Activated naive CD8-positive, alpha-beta T cell (primary cell): ENCODE results near the gene FAM161A.
"Not testable (repeated sequence)": the region's sequence is repeated elsewhere in the genome, so short reads cannot be mapped to it uniquely, and the experiment has no call there.

Experiments
- H3K27ac Mint-ChIP-seq: one replicate; pipeline ENCODE4 v1.8.0; 2021; ENCODE audit warnings: mixed read lengths
- H3K27me3 Mint-ChIP-seq: one replicate; pipeline ENCODE4 v1.8.0; 2021; ENCODE audit warnings: mixed read lengths
- H3K36me3 Mint-ChIP-seq: one replicate; pipeline ENCODE4 v1.8.0; 2021; ENCODE audit warnings: mixed read lengths
- H3K4me1 Mint-ChIP-seq: one replicate; pipeline ENCODE4 v1.8.0; 2021; ENCODE audit warnings: low read depth, mixed read lengths
- H3K4me3 Mint-ChIP-seq: one replicate; pipeline ENCODE4 v1.8.0; 2021; ENCODE audit warnings: mild to moderate bottlenecking, mixed read lengths
- H3K9me3 Mint-ChIP-seq: one replicate; pipeline ENCODE4 v1.8.0; 2021; ENCODE audit warnings: low read depth, mixed read lengths

FAM161A gene

GRCh38 chr2:61811821-61812220, 42.0 kb downstream of the FAM161A start:
- Mint-ChIP-seq H3K36me3 (no peaks in the 10 kb centered on the region), H3K27me3 (peaks cover 7% of the 10 kb centered on the region), H3K4me1 (no peaks in the 10 kb centered on the region), H3K9me3 (no peaks in the 10 kb centered on the region), H3K27ac (no peak overlapping the region), H3K4me3 (no peak overlapping the region)

- not testable (repeated sequence) for H3K9me3 Mint-ChIP-seq, H3K27me3 Mint-ChIP-seq, H3K4me1 Mint-ChIP-seq, H3K4me3 Mint-ChIP-seq, H3K27ac Mint-ChIP-seq, H3K36me3 Mint-ChIP-seq
These were observed 43.7 kb downstream of the FAM161A start for GRCh38 chr2:61810203-61810602.

- H3K4me1 Mint-ChIP-seq, H3K27me3 Mint-ChIP-seq, H3K27ac Mint-ChIP-seq: not testable (repeated sequence)
These were observed 45.2 kb downstream of the FAM161A start for GRCh38 chr2:61808693-61809092.

DNA sequence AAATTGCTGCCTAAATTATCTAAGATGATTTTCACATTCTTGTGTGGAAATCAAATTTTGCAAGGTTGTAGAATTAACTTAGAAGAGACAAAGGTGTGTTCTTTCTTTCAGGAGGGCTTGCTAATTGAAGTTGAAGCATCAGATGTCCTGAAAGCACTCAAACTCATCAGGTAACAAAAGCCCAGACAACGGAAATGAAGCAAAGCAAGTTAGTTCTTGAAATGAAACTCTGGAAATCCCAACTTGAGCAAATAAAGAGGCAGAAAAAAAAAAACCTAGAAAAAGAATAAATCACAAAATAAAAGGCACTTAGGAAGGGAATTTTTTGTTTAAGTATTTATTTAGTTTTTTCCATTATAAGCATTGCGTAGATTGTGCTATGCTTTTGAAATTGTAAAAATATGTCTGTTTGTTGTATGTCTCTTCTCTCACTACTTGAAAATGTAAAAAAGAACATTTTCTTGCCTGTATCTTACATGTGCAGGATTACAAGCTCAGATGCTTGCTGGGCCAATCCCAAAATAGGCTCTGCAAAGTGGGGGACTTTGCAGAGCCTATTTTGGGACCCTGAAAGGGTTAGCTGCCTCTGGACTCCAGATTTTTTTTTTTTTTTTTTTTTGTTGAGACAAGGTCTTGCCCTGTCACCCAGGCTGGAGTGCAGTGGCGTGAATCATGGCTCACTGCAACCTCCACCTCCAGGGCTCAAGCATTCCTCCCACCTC, 46.7 kb downstream of the FAM161A start:
- Mint-ChIP-seq H3K4me3 (no peak overlapping the region), H3K27ac (no peak overlapping the region), H3K27me3 (peaks cover 2% of the 10 kb centered on the region), H3K9me3 (no peaks in the 10 kb centered on the region), H3K4me1 (no peaks in the 10 kb centered on the region), H3K36me3 (no peaks in the 10 kb centered on the region)

More at GRCh38 chr2:61808693-61809092, 45.2 kb downstream of the FAM161A start:
- not testable (repeated sequence) for H3K4me3 Mint-ChIP-seq, H3K36me3 Mint-ChIP-seq, H3K9me3 Mint-ChIP-seq

GRCh38 chr2:61802548-61802947, 51.3 kb downstream of the FAM161A start:
- Mint-ChIP-seq H3K27me3 (peaks cover 4% of the 10 kb centered on the region), H3K9me3 (no peaks in the 10 kb centered on the region), H3K4me3 (no peak overlapping the region), H3K27ac (no peak overlapping the region), H3K4me1 (no peaks in the 10 kb centered on the region), H3K36me3 (no peaks in the 10 kb centered on the region)

- no peaks in the 10 kb centered on the region for H3K36me3 Mint-ChIP-seq
- H3K4me1 Mint-ChIP-seq = no peaks in the 10 kb centered on the region
- H3K27me3 Mint-ChIP-seq = peaks cover 4% of the 10 kb centered on the region
- no peak overlapping the region for H3K27ac Mint-ChIP-seq
- no peaks in the 10 kb centered on the region for H3K9me3 Mint-ChIP-seq
- H3K4me3 Mint-ChIP-seq = no peak overlapping the region
These were observed 54.8 kb downstream of the FAM161A start for GRCh38 chr2:61799099-61799498.

- H3K27me3 Mint-ChIP-seq, H3K36me3 Mint-ChIP-seq, H3K27ac Mint-ChIP-seq, H3K9me3 Mint-ChIP-seq, H3K4me1 Mint-ChIP-seq, H3K4me3 Mint-ChIP-seq: not testable (repeated sequence)
These were observed 56.4 kb downstream of the FAM161A start for GRCh38 chr2:61797446-61797845.

DNA sequence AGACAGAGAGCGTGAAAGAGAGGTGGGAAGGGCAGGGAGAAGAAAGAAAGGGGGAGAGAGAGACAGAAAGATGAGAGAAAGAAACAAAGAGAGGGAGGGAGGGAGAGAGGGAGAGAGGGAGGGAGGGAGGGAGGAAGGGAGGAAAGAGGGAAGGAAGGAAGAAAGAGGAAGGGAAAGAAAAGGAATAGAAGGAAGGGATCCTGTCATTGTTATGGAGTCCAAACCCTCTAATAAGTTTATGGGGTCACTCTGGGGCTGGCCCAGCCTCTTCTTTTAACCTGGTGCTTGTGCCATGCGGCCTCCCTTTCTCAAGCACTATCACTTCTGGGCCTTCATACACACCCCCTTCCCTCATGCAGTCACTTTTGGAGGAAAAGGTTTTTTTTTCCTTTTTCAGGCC, 58.5 kb downstream of the FAM161A start:
- Mint-ChIP-seq H3K9me3 (no peaks in the 10 kb centered on the region), H3K27ac (no peak overlapping the region), H3K4me1 (peaks cover 3% of the 10 kb centered on the region), H3K4me3 (no peak overlapping the region), H3K36me3 (no peaks in the 10 kb centered on the region), H3K27me3 (peaks cover 1% of the 10 kb centered on the region)

GRCh38 chr2:61793389-61793836, 60.4 kb downstream of the FAM161A start:
- peak overlapping the region; percentile 53 for H3K4me3 Mint-ChIP-seq

GRCh38 chr2:61792355-61792890, 61.4 kb downstream of the FAM161A start:
- Mint-ChIP-seq H3K27me3 (peaks cover 3% of the 10 kb centered on the region), H3K27ac (no peak overlapping the region), H3K9me3 (no peaks in the 10 kb centered on the region), H3K36me3 (no peaks in the 10 kb centered on the region), H3K4me3 (no peak overlapping the region), H3K4me1 (peaks cover 3% of the 10 kb centered on the region)

More at GRCh38 chr2:61793389-61793836, 60.4 kb downstream of the FAM161A start:
- H3K36me3 Mint-ChIP-seq = no peaks in the 10 kb centered on the region
- peaks cover 3% of the 10 kb centered on the region for H3K4me1 Mint-ChIP-seq
- H3K9me3 Mint-ChIP-seq = no peaks in the 10 kb centered on the region
- H3K27me3 Mint-ChIP-seq = peaks cover 1% of the 10 kb centered on the region
- no peak overlapping the region for H3K27ac Mint-ChIP-seq

DNA sequence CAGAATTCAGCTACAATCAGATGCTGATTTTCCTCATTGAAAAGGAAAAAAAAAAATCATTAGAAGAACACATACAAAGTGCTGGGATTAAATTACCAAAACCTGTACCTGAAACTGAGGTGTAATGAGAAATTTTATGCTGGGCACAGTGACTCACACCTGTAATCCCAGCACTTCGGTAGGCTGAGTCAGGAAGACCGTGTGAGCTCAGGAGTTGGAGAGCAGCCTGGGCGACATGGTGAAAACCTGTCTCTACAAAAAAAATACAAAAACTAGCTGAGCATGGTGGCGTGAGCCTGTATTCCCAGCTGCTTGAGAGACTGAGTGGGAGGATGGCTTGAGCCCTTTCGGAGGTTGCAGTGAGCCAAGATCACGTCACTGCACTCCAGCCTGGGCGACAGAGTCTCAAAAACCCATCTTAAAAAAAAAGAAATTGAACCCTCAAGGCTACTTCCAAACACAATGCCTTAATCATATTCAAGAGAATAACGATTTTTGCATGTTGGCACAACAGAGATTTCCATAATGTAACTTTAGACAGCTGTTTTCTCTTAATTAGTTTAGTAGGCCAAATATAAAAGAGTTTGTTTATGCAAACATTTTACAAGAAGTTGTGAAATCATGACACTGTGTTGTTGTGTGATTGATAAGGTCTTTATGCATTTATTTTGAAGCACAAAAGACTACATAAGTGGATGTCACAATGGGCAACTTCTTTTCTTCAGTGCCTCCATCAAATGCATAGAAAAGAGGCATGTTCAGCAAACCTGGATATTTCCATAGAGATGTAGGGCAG, 63.9 kb downstream of the FAM161A start:
- Mint-ChIP-seq H3K9me3 (no peaks in the 10 kb centered on the region), H3K4me3 (no peak overlapping the region), H3K36me3 (no peaks in the 10 kb centered on the region), H3K27me3 (peaks cover 3% of the 10 kb centered on the region), H3K4me1 (peaks cover 3% of the 10 kb centered on the region), H3K27ac (no peak overlapping the region)

- Mint-ChIP-seq H3K9me3 (no peaks in the 10 kb centered on the region), H3K27ac (no peak overlapping the region), H3K27me3 (peaks cover 4% of the 10 kb centered on the region), H3K4me3 (no peak overlapping the region), H3K4me1 (no peaks in the 10 kb centered on the region), H3K36me3 (no peaks in the 10 kb centered on the region)
These were observed 65.8 kb downstream of the FAM161A start for GRCh38 chr2:61787941-61788563.

DNA sequence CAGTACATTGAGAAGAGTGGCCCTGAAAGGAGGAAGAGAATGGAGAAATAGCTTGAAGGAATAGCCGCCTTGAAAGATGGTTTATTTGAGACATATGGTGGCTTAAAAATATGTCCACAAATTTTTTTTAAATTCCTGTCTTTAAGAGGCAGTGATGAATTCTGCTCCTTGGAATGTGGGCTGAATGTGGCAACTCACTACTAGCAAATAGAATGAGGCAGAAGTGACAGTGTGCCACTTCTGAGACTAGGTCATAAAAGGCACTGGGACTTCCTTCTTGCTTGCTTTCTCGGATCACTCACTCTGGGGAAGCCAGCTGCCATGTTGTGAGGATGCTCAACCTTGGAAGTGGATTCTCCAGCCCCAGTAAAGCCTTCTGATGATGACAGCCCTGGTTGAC, 67.0 kb downstream of the FAM161A start:
- H3K27ac Mint-ChIP-seq = no peak overlapping the region

GRCh38 chr2:61785583-61785982, 68.3 kb downstream of the FAM161A start:
- Mint-ChIP-seq H3K36me3 (peaks cover 4% of the 10 kb centered on the region), H3K4me1 (no peaks in the 10 kb centered on the region), H3K4me3 (no peak overlapping the region), H3K27ac (no peak overlapping the region), H3K9me3 (peaks cover 4% of the 10 kb centered on the region), H3K27me3 (peaks cover 9% of the 10 kb centered on the region)

More for the DNA sequence above, 67.0 kb downstream of the FAM161A start:
- Mint-ChIP-seq H3K4me3 (no peak overlapping the region), H3K27me3 (peaks cover 5% of the 10 kb centered on the region), H3K4me1 (no peaks in the 10 kb centered on the region), H3K9me3 (no peaks in the 10 kb centered on the region), H3K36me3 (no peaks in the 10 kb centered on the region)

GRCh38 chr2:61784643-61785042, 69.2 kb downstream of the FAM161A start:
- H3K9me3 Mint-ChIP-seq = peaks cover 8% of the 10 kb centered on the region

More at GRCh38 chr2:61784643-61785042, 69.2 kb downstream of the FAM161A start:
- H3K36me3 Mint-ChIP-seq = peaks cover 4% of the 10 kb centered on the region
- H3K4me3 Mint-ChIP-seq = no peak overlapping the region
- H3K27me3 Mint-ChIP-seq = peaks cover 8% of the 10 kb centered on the region
- H3K27ac Mint-ChIP-seq = no peak overlapping the region
- H3K4me1 Mint-ChIP-seq = no peaks in the 10 kb centered on the region
